MM.1S (cell line): ENCODE measurements around the gene HS2ST1.

Source experiments
- EZH2 ChIP-seq: fragments of 300-600 bp; sonication (generic); optimal IDR thresholded peaks from 2 replicates; pipeline ENCODE3; 2017; ENCODE audit warnings: low read depth, mild to moderate bottlenecking, antibody characterized with exemption, low read length, mixed read lengths
- EZH2phosphoT487 ChIP-seq: fragments of 300-600 bp; sonication (generic); IDR thresholded peaks from 2 replicates; pipeline ENCODE4 v1.6.1; 2018; ENCODE audit warnings: antibody characterized with exemption, low read length
- TF ChIP-seq, protein P1 (sequence below): fragments of 300-600 bp; sonication (generic); IDR thresholded peaks from 2 replicates; pipeline ENCODE4 v1.5.1; 2016; ENCODE audit warnings: antibody characterized with exemption, low read length, mixed read lengths

GRCh38 chr1:87064309-87064708 is 149.9 kb downstream of the HS2ST1 start:
- TF ChIP-seq, protein P1, sequence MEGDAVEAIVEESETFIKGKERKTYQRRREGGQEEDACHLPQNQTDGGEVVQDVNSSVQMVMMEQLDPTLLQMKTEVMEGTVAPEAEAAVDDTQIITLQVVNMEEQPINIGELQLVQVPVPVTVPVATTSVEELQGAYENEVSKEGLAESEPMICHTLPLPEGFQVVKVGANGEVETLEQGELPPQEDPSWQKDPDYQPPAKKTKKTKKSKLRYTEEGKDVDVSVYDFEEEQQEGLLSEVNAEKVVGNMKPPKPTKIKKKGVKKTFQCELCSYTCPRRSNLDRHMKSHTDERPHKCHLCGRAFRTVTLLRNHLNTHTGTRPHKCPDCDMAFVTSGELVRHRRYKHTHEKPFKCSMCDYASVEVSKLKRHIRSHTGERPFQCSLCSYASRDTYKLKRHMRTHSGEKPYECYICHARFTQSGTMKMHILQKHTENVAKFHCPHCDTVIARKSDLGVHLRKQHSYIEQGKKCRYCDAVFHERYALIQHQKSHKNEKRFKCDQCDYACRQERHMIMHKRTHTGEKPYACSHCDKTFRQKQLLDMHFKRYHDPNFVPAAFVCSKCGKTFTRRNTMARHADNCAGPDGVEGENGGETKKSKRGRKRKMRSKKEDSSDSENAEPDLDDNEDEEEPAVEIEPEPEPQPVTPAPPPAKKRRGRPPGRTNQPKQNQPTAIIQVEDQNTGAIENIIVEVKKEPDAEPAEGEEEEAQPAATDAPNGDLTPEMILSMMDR = no peak
- TF ChIP-seq EZH2phosphoT487 = no peak
- no peak for TF ChIP-seq EZH2
